ENCODE data around the gene UBR4.
"Not testable (repeated sequence)": the region's sequence is repeated elsewhere in the genome, so short reads cannot be mapped to it uniquely, and the experiment has no call there.

Gene UBR4

DNA sequence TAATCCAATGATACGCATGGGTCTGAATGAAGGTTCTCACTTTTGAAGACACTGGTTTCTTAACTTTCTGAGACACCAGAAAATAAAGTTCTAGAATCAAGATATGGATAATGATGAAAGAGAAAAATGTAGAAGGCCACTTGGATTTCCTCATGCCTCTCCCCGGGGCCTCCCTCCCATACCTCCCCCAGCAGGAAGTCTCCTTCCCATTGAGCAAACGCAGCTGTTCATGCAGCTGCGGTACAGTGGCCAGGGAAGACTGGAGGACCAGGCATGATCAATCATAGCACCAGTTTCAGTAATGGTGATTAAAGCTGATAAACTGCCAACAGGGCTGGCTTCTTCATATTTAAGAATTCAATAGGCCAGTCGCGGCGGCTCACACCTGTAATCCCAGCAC, 10.9 kb upstream of the UBR4 start:
- H3K27me3 ChIP-seq (replicated peaks; ENCODE audit: insufficient read depth, low read length) = no peaks in the 10 kb centered on the region
- no peaks in the 10 kb centered on the region for H3K9me3 ChIP-seq (replicated peaks; ENCODE audit: insufficient read depth, low read length)
- no peak overlapping the region for H3K4me3 ChIP-seq (ENCODE audit: low read length)
- TF ChIP-seq EZH2phosphoT487 (IDR thresholded peaks at IDR 0.05; ENCODE audit: low read length) (no peak), EZH2 (optimal IDR thresholded peaks at IDR 0.05; ENCODE audit: low read depth, low read length) (no peak)
- TF ChIP-seq, protein P1, sequence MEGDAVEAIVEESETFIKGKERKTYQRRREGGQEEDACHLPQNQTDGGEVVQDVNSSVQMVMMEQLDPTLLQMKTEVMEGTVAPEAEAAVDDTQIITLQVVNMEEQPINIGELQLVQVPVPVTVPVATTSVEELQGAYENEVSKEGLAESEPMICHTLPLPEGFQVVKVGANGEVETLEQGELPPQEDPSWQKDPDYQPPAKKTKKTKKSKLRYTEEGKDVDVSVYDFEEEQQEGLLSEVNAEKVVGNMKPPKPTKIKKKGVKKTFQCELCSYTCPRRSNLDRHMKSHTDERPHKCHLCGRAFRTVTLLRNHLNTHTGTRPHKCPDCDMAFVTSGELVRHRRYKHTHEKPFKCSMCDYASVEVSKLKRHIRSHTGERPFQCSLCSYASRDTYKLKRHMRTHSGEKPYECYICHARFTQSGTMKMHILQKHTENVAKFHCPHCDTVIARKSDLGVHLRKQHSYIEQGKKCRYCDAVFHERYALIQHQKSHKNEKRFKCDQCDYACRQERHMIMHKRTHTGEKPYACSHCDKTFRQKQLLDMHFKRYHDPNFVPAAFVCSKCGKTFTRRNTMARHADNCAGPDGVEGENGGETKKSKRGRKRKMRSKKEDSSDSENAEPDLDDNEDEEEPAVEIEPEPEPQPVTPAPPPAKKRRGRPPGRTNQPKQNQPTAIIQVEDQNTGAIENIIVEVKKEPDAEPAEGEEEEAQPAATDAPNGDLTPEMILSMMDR (IDR thresholded peaks at IDR 0.05; ENCODE audit: low read length) = no peak
- DNase-seq = no peak
- no peaks in the 10 kb centered on the region for H3K4me1 ChIP-seq (ENCODE audit: low read length)
- no peaks in the 10 kb centered on the region for H3F3A ChIP-seq (ENCODE audit: insufficient read depth, low read length)
- H4K20me1 ChIP-seq (ENCODE audit: insufficient read depth, low read length) = no peaks in the 10 kb centered on the region
- H3K79me2 ChIP-seq (ENCODE audit: low read length) = peaks cover 19% of the 10 kb centered on the region
- H3K4me2 ChIP-seq (ENCODE audit: low read depth, low read length) = no peak overlapping the region
- no peak overlapping the region for H3K9ac ChIP-seq (ENCODE audit: low read length)
- no peak overlapping the region for H2AFZ ChIP-seq (ENCODE audit: low read length)
- no peaks in the 10 kb centered on the region for H3K9me2 ChIP-seq (replicated peaks; ENCODE audit: insufficient read depth, low read length)
- no peak overlapping the region for H3K27ac ChIP-seq (ENCODE audit: low read length)
- peaks cover 12% of the 10 kb centered on the region for H3K36me3 ChIP-seq (replicated peaks; ENCODE audit: insufficient read depth, low read length)

DNA sequence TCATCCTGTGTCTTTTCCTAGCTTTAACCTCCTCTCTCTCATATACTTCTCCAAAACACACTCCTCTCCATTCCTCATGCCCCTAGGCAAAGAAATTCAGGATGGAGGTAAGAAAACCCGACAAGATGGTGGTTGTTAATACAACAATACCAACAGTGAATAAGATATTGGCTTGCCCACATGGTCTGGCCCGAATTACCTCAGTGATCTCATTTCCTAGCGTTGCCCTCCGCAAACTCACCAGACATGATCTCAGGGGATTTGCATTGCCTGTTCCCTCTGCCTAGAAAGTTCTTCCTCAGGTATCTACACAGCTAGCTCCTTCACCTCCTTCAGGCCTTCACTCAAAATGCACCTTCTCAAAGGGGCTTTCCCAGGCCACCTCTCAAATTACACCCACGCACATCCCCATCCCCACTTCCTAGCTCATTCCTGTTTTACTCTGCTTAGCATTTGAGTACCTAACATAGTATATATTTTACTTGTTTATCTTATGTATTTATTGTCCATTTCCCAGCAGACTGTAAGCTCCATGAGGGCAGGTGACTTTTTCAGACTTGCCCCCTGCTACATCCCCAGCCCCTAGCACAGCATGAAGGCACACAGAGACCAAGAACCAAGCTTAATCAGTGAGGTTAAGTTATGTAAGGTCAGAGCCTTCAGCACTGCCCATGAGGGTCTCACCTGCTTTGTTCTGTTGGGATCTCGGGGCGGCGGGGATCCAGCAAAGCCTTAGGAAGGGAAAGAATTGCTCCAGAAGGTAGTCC, 10.2 kb upstream of the UBR4 start:
- Histone ChIP-seq H3K9me2 (replicated peaks; ENCODE audit: insufficient read depth, low read length) (no peaks in the 10 kb centered on the region), H2AFZ (ENCODE audit: low read length) (no peak overlapping the region), H3F3A (ENCODE audit: insufficient read depth, low read length) (no peaks in the 10 kb centered on the region), H4K20me1 (ENCODE audit: insufficient read depth, low read length) (no peaks in the 10 kb centered on the region), H3K9me3 (replicated peaks; ENCODE audit: insufficient read depth, low read length) (no peaks in the 10 kb centered on the region), H3K36me3 (replicated peaks; ENCODE audit: insufficient read depth, low read length) (peaks cover 9% of the 10 kb centered on the region; the same call in 1 of the 2 replicates), H3K4me2 (ENCODE audit: low read depth, low read length) (no peak overlapping the region), H3K27ac (ENCODE audit: low read length) (no peak overlapping the region), H3K4me3 (ENCODE audit: low read length) (no peak overlapping the region), H3K79me2 (ENCODE audit: low read length) (peaks cover 24% of the 10 kb centered on the region), H3K4me1 (ENCODE audit: low read length) (no peaks in the 10 kb centered on the region), H3K27me3 (replicated peaks; ENCODE audit: insufficient read depth, low read length) (no peaks in the 10 kb centered on the region), H3K9ac (ENCODE audit: low read length) (no peak overlapping the region)
- DNase-seq = no peak
- TF ChIP-seq EZH2phosphoT487 (IDR thresholded peaks at IDR 0.05; ENCODE audit: low read length) (no peak), EZH2 (optimal IDR thresholded peaks at IDR 0.05; ENCODE audit: low read depth, low read length) (no peak)
- TF ChIP-seq, protein P1 (IDR thresholded peaks at IDR 0.05; ENCODE audit: low read length) = no peak

DNA sequence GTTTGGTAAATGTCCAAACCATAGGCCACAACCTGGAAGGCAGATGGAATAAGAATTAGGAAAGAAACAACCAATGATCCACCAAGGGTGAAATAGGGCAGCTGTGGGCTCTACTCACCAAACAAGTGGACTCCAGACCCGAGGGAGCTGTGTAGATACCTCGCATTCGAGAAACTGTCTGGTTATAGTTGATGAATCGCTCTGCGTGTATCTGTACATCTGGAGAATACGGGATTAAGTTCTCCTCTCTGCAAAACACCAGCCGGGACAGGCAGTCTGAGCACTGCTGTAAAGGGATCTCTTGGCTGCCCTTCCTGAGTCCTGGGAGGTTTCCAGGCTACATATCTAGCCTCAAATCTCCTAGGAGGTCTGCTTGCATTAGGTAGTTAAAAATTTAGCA, 9.4 kb upstream of the UBR4 start:
- no peaks in the 10 kb centered on the region for H3K9me3 ChIP-seq (replicated peaks; ENCODE audit: insufficient read depth, low read length)
- no peaks in the 10 kb centered on the region for H3F3A ChIP-seq (ENCODE audit: insufficient read depth, low read length)
- TF ChIP-seq EZH2phosphoT487 (IDR thresholded peaks at IDR 0.05; ENCODE audit: low read length) (no peak), EZH2 (optimal IDR thresholded peaks at IDR 0.05; ENCODE audit: low read depth, low read length) (no peak)
- TF ChIP-seq, protein P1 (IDR thresholded peaks at IDR 0.05; ENCODE audit: low read length) = no peak
- no peak for DNase-seq
- H3K9me2 ChIP-seq (replicated peaks; ENCODE audit: insufficient read depth, low read length) = no peaks in the 10 kb centered on the region
- no peak overlapping the region for H2AFZ ChIP-seq (ENCODE audit: low read length)
- H3K4me1 ChIP-seq (ENCODE audit: low read length) = no peaks in the 10 kb centered on the region
- no peak overlapping the region for H3K9ac ChIP-seq (ENCODE audit: low read length)
- no peaks in the 10 kb centered on the region for H3K27me3 ChIP-seq (replicated peaks; ENCODE audit: insufficient read depth, low read length)
- no peak overlapping the region for H3K4me2 ChIP-seq (ENCODE audit: low read depth, low read length)
- H3K36me3 ChIP-seq (replicated peaks; ENCODE audit: insufficient read depth, low read length) = peaks cover 9% of the 10 kb centered on the region; the same call in 1 of the 2 replicates
- H3K27ac ChIP-seq (ENCODE audit: low read length) = no peak overlapping the region
- peaks cover 32% of the 10 kb centered on the region for H3K79me2 ChIP-seq (ENCODE audit: low read length)
- no peak overlapping the region for H3K4me3 ChIP-seq (ENCODE audit: low read length)
- no peaks in the 10 kb centered on the region for H4K20me1 ChIP-seq (ENCODE audit: insufficient read depth, low read length)

DNA sequence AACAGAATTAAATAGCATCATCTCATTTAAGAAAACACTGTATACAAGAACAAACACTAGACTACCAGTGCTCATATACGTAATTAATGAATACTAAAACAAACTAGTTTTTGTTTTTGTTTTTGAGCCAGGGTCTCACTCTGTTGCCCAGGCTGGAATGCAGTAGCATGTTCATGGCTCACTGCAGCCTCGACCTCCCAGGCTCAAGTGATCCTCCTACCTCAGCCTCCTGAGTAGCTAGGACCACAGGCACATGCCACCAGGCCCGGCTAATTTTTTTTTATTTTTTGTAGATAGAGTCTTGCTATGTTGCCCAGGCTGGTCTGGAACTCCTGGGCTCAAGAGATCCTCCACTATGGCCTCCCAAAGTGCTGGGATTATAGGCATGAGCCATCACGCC, 6.5 kb upstream of the UBR4 start:
- Histone ChIP-seq H3K79me2 (ENCODE audit: low read length) (peaks cover 57% of the 10 kb centered on the region), H3K4me1 (ENCODE audit: low read length) (peaks cover 11% of the 10 kb centered on the region)
- H3K36me3 ChIP-seq (replicated peaks; ENCODE audit: insufficient read depth, low read length); H2AFZ ChIP-seq (ENCODE audit: low read length); H3K27ac ChIP-seq (ENCODE audit: low read length); H3K9me2 ChIP-seq (replicated peaks; ENCODE audit: insufficient read depth, low read length); H3K9ac ChIP-seq (ENCODE audit: low read length); H3K9me3 ChIP-seq (replicated peaks; ENCODE audit: insufficient read depth, low read length); DNase-seq; H4K20me1 ChIP-seq (ENCODE audit: insufficient read depth, low read length); H3F3A ChIP-seq (ENCODE audit: insufficient read depth, low read length); H3K4me2 ChIP-seq (ENCODE audit: low read depth, low read length); H3K4me3 ChIP-seq (ENCODE audit: low read length); H3K27me3 ChIP-seq (replicated peaks; ENCODE audit: insufficient read depth, low read length): not testable (repeated sequence)
